ENCODE measurements around the gene OTULIN.

Gene OTULIN

DNA sequence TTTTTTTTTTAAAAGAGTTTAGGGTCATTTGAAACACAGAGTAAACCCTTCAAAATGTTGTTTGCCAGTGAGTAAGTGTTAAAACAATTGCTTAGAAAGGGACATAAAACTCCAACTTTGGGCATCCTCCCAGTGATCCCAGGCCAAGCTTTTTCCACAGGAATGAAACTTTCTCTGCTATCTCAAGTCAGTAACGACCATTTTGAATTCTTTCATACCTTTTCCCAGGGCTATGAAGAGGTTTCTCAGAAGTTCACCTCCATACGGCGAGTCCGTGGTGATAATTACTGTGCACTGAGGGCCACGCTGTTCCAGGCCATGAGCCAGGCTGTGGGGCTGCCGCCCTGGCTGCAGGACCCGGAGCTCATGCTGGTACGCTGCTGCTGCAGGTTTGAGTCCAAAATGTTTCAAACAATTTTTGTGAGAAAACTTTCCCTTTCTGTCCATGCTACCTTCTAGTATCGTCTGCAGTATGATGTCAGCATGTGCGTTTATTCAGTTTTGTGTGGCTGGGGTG lies 16.8 kb downstream of the OTULIN start:
- no peak for ATAC-seq
- no peak for TF ChIP-seq BACH2 (CRISPR knock-in tag; IDR thresholded peaks at IDR 0.05; ENCODE audit: borderline replicate concordance)

DNA sequence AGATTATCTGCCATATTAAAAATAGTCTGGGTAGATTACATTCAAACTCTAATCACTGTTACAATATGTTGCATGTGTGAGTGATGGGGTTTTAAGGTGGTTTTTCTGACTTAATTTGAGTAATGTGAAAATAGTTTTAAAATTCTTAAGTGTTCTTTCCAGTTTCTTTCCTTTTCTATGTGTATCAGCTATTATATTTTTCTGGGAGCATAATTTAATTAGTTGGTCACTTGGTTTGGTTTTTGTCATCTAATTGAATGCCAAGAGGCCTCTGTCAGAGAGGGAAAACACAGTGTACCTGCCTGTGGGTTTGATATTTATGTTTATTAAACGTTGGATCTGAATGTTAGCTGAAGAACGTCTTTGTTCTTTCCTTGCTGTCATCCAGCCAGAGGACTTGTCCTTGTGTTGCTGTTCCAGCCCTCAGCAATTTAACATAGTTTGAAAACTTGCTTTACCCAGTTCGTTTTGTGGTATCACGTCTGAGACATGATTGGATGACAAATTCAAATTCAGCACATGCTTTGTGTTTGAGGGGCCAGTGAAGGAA lies 19.5 kb downstream of the OTULIN start:
- ATAC-seq: no peak

DNA sequence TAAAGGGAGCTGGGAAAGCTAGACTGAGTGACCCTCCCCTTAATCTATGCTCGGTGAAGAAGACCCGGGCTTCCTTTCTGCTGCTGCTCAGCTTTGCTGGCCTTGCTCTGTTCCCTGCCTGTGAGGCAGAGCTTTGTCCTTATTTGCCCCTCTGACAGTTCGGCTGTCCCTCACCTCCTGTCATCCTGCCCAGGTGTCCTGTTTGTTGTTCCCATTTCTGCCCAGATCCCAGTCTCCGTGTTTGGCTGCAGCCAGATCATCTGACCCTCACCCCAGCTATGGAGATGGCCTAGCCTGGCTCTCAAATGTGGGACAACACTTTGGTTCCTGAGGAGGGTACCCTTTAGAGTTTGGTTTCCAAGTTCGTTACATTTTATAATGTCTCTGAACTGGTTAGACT lies 20.2 kb downstream of the OTULIN start:
- TF ChIP-seq ZNF8 (CRISPR knock-in tag; IDR thresholded peaks at IDR 0.05): no peak
- TF ChIP-seq SNAI2 (CRISPR knock-in tag; IDR thresholded peaks at IDR 0.05): no peak
- no peak for TF ChIP-seq PATZ1 (CRISPR knock-in tag; IDR thresholded peaks at IDR 0.05; ENCODE audit: borderline replicate concordance)
- TF ChIP-seq ZC3H10 (CRISPR knock-in tag; IDR thresholded peaks at IDR 0.05): no peak
- TF ChIP-seq ARNTL (CRISPR knock-in tag; IDR thresholded peaks at IDR 0.05; ENCODE audit: borderline replicate concordance, low read depth): no peak
- TF ChIP-seq RARB (CRISPR knock-in tag; IDR thresholded peaks at IDR 0.05): no peak
- TF ChIP-seq ISL1 (CRISPR knock-in tag; IDR thresholded peaks at IDR 0.05): no peak
- no peak for TF ChIP-seq ZNF70 (CRISPR knock-in tag; IDR thresholded peaks at IDR 0.05)
- ATAC-seq: no peak

More for the DNA sequence above, 19.5 kb downstream of the OTULIN start:
- TF ChIP-seq TOX (CRISPR knock-in tag; IDR thresholded peaks at IDR 0.05; ENCODE audit: borderline replicate concordance) (no peak), ZFP30 (CRISPR knock-in tag; IDR thresholded peaks at IDR 0.05) (no peak), SNAI2 (CRISPR knock-in tag; IDR thresholded peaks at IDR 0.05) (no peak), OSR1 (CRISPR knock-in tag; IDR thresholded peaks at IDR 0.05) (no peak), ARNTL (CRISPR knock-in tag; IDR thresholded peaks at IDR 0.05; ENCODE audit: borderline replicate concordance, low read depth) (no peak), ZFP3 (CRISPR knock-in tag; IDR thresholded peaks at IDR 0.05) (no peak), ESRRG (CRISPR knock-in tag; IDR thresholded peaks at IDR 0.05) (no peak), ZNF565 (CRISPR knock-in tag; conservative IDR thresholded peaks at IDR 0.05; ENCODE audit: low read depth) (no peak), ZNF70 (CRISPR knock-in tag; IDR thresholded peaks at IDR 0.05) (no peak), TCF4 (CRISPR knock-in tag; IDR thresholded peaks at IDR 0.05; ENCODE audit: borderline replicate concordance) (0 out of 2 replicates have a peak, but pooled peaks have one; percentile 15), GLIS3 (CRISPR knock-in tag; IDR thresholded peaks at IDR 0.05) (no peak), ZC3H10 (CRISPR knock-in tag; IDR thresholded peaks at IDR 0.05) (peak; percentile 80; the same call in 1 of the 2 replicates), CSDC2 (CRISPR knock-in tag; IDR thresholded peaks at IDR 0.05) (no peak), RARB (CRISPR knock-in tag; IDR thresholded peaks at IDR 0.05) (no peak), PATZ1 (CRISPR knock-in tag; IDR thresholded peaks at IDR 0.05; ENCODE audit: borderline replicate concordance) (peak; percentile 55; the same call in 1 of the 2 replicates), PPARA (CRISPR knock-in tag; IDR thresholded peaks at IDR 0.05; ENCODE audit: borderline replicate concordance) (no peak), BACH2 (CRISPR knock-in tag; IDR thresholded peaks at IDR 0.05; ENCODE audit: borderline replicate concordance) (no peak), ISL1 (CRISPR knock-in tag; IDR thresholded peaks at IDR 0.05) (peak; percentile 91)
- TF ChIP-seq, protein P1, sequence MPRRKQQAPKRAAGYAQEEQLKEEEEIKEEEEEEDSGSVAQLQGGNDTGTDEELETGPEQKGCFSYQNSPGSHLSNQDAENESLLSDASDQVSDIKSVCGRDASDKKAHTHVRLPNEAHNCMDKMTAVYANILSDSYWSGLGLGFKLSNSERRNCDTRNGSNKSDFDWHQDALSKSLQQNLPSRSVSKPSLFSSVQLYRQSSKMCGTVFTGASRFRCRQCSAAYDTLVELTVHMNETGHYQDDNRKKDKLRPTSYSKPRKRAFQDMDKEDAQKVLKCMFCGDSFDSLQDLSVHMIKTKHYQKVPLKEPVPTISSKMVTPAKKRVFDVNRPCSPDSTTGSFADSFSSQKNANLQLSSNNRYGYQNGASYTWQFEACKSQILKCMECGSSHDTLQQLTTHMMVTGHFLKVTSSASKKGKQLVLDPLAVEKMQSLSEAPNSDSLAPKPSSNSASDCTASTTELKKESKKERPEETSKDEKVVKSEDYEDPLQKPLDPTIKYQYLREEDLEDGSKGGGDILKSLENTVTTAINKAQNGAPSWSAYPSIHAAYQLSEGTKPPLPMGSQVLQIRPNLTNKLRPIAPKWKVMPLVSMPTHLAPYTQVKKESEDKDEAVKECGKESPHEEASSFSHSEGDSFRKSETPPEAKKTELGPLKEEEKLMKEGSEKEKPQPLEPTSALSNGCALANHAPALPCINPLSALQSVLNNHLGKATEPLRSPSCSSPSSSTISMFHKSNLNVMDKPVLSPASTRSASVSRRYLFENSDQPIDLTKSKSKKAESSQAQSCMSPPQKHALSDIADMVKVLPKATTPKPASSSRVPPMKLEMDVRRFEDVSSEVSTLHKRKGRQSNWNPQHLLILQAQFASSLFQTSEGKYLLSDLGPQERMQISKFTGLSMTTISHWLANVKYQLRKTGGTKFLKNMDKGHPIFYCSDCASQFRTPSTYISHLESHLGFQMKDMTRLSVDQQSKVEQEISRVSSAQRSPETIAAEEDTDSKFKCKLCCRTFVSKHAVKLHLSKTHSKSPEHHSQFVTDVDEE (CRISPR knock-in tag; IDR thresholded peaks at IDR 0.05): no peak
- TF ChIP-seq, protein P2, sequence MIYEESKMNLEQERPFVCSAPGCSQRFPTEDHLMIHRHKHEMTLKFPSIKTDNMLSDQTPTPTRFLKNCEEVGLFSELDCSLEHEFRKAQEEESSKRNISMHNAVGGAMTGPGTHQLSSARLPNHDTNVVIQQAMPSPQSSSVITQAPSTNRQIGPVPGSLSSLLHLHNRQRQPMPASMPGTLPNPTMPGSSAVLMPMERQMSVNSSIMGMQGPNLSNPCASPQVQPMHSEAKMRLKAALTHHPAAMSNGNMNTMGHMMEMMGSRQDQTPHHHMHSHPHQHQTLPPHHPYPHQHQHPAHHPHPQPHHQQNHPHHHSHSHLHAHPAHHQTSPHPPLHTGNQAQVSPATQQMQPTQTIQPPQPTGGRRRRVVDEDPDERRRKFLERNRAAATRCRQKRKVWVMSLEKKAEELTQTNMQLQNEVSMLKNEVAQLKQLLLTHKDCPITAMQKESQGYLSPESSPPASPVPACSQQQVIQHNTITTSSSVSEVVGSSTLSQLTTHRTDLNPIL (CRISPR knock-in tag; IDR thresholded peaks at IDR 0.05; ENCODE audit: low read depth): peak; percentile 68; the same call in 1 of the 2 replicates
- TF ChIP-seq, protein P3, sequence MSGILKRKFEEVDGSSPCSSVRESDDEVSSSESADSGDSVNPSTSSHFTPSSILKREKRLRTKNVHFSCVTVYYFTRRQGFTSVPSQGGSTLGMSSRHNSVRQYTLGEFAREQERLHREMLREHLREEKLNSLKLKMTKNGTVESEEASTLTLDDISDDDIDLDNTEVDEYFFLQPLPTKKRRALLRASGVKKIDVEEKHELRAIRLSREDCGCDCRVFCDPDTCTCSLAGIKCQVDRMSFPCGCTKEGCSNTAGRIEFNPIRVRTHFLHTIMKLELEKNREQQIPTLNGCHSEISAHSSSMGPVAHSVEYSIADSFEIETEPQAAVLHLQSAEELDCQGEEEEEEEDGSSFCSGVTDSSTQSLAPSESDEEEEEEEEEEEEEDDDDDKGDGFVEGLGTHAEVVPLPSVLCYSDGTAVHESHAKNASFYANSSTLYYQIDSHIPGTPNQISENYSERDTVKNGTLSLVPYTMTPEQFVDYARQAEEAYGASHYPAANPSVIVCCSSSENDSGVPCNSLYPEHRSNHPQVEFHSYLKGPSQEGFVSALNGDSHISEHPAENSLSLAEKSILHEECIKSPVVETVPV (CRISPR knock-in tag; IDR thresholded peaks at IDR 0.05): 0 out of 2 replicates have a peak, but pooled peaks have one; percentile 27

All from SK-N-SH treated with all-trans-retinoic acid at 6 μM for 48 hours (cell line).